Fibroblast of skin of abdomen (primary cell): Measurements from ENCODE around the gene CCNA2. TPM values are rescaled to one million over a fixed set of nuclear protein-coding genes. Genes with fewer than 3 reads are reported as not detected.
A peak's percentile ranks its signal among the peaks of the same experiment; 100 is the strongest.

Experiments
- DNase-seq: peaks from one replicate; pipeline ENCODE4 v3.0.0-alpha.2; 2013
- polyA plus RNA-seq, 2 experiments: library from polyadenylated mRNA; unstranded; fragments of 120-200 nt; gene quantifications; one replicate each; pipeline ENCODE4 v1.2.1, GENCODE V29; 2013; ENCODE audit not compliant: insufficient read length in 2 of 2

The CCNA2 gene
- polyA plus RNA-seq (2013, experiment 1 of 2; ENCODE audit: insufficient read length) = 41.7 TPM
- 43.0 TPM for polyA plus RNA-seq (2013, experiment 2 of 2; ENCODE audit: insufficient read length)

DNA sequence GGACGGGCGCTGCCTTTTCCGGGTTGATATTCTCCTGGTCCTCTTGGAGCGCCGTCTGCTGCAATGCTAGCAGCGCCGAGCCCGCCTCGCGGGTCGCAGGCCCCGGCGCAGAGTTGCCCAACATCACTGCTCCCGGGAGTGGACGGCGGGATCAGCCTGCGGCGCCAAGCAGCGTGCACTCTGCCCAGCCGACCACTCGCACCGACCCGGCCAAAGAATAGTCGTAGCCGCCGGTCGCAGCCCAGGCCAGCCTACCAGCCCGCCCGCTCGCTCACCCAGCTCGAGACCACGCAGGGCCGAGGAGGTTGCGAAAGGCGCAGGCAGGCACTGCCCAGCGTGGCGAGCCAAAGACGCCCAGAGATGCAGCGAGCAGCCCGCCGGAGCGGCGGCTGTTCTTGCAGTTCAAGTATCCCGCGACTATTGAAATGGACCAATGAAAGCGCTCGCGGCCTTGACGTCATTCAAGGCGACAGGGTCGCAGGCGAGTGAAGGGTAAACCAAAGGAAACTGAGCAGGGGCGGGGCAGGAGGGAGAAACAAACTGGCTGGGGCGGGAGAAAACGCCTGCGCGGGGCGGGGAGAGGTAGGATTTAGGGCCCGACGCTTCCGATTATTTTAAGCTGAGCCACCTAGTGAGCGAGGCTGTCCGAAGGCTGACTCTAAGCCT is at the start of gene CCNA2:
CCNA2 (minus strand) TSS at position 379 of the 666 bp plus-strand sequence; CDS start at position 124, 255 bp downstream.
- peak; percentile 97 for DNase-seq

DNA sequence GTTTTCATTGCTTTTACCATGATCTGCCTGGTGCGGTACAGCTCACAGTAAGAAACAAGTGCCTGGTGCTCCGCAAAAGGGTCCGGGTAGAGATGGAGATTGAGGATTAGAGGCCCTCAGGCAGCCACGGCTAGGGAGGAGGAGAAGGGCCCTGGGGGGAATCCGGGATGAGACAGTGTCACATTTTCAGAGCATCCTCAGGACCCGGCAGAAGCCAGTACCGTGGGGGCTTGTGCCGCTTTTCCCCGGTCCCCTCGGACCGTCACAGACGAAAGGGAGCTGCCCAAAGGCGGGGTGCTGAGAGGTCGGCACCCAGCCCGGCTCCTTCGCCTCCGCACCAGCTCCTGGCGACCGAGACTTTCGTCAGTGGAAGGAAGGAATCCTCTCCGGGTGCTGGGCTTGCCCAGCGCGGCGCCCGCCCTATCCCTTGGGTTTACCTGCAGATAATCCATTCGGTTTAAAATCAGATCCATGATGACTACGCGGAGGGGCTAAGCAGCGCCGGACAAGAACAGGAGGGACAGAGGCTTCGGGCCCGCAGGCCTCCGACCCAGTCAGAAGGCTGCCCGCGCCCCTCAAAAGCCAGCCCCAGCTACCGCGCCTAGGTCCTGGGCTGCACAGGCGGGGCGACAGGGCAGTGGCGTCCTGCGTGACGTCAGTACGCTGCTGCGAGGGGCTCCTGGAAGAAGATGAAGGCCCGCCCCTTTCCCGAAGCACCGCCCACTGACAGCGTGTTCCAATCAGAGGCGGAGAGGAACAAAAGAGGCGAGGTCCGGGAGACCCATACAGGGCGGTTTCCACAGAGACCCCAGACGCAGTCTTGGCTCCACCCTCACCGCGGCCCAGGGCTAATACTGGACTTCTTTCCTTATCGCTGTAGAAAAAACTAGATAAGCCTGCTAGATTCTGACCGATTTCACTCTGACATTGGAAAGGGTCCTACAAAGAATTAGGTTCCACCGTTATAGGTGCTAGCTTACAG is 46.4 kb upstream of the CCNA2 start, which contains the start of gene BBS7:
BBS7 (minus strand) TSS at position 634 of the 982 bp plus-strand sequence; CDS start at position 473, 161 bp downstream.
- DNase-seq = peak; percentile 97

DNA sequence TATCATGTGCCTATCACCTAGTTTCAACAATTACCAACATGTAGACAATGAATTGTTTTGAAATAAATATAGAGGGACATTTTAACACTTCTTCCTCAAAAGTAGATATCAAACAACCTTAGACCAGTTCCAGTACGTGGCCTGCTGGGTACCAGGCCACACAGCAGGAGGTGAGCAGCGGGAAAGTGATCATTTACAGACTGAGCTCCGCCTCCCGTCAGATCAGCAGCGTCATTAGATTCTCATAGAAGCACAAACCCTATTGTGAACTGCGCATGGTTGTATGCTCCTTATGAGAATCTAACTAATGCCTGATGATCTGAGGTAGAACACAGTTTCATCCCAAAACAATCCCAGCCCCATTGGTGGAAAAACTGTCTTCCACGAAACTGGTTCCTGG is 40.1 kb upstream of the CCNA2 start:
- DNase-seq = no peak

DNA sequence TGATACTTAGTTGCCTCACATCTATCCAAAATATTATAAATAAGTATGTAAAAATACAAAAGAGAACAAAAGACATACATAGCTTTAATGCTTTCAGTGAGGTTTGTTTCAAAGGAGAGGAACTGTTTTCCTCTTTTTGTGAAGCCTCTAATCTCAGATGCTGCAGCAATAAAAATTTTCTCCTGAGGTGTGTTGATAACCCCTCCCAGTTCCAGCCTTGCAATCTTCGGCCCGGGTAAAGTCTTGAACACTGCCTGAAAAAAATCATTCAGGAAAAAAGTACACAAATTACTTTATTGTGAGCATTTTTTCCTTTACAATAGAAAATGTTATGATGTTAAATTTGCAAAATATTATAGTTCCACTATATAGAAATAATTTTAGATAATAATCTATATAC is 37.7 kb upstream of the CCNA2 start:
- no peak for DNase-seq

DNA sequence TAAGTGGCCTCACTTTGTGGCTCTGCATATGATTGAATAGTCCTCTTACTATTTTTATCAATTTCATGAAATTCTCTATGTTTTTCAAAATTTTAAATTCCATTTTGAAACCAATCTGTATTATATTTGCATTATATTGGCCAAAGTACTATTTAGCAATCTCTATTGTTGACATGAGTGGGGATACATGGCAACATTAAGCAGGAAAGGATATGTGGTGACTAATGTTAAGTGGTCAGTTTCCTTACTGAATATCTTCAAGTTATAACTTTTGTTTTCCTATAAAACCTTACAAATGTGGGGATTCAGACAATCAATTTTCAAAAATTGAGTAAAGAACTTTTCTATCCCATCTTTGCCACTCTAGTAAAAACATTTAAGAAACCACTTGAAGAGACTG is 36.4 kb upstream of the CCNA2 start:
- no peak for DNase-seq

DNA sequence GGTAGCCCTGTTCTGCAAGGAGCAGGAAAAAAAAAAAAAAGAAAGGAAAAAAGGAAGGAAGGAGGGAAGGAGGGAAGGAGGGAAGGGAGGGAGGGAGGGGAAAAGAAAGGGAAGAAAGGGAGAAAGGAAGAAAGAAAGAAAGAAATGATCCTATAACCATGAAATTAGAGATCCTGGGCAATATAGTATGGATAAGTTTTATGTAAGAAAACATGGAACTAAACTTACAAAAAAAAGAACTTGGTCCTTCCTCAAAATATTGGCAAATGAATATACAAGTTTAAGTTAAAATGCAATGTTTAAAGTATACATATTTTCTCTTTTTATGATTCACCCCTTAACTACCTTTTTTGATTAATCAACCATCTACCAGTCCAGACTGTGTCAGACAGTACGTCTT is 27.7 kb upstream of the CCNA2 start:
- no peak for DNase-seq

DNA sequence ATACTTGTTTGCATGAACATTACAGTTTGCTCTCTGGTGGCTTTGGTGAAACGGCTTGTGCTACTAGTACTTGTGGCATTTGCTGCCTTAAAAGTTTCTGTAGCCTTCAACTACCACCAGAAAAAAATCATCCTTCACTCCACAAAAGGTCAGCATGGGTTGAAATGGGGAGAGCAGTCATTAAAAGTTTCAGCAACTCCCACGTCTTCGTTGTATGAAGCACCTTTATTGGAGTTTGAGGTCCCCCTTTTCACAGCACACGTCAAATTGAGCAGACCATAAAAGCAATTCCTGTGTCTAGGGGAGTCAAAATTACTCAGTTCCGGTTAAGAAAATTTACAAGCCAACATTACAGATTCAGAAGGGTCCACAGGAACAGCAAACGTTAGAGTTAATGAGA is 23.0 kb upstream of the CCNA2 start:
- no peak for DNase-seq

DNA sequence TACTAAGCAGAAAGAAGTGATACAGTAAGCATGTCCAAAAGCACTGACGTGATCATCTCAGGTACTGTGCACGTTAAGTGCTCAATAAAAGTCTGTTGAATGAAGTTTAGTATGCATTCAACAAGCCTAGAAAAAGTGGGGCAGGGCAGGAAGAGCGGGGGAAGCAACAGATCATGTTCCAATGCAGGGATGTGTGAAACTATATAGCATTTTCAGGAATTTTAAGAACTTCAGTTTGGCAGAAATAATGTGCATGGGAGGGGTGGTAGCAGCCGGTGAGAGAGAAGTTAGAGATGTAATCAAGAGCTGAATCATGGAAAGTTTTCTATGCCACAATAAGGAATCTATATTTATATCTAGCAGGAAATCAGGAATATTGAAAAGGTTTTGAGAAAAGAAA is 19.2 kb upstream of the CCNA2 start:
- DNase-seq = peak; percentile 20

DNA sequence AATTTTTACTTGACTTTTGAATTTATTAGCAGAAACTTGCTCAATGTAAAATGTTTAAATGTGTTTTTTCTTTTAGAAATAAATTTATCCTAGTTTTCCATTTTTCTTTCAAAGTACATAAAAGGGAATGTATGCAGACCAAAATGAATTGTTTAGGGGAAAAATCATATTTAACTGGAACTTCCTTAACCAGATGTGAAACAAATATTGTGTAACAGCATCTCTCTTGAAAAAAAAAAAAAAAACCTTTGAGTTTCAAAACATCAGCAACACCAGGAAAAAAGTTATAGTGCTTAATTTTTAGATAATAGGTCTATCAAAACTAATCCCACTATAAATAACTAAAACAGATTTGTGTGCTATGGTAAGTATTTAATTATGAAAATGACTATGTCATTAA is 14.5 kb upstream of the CCNA2 start:
- no peak for DNase-seq

DNA sequence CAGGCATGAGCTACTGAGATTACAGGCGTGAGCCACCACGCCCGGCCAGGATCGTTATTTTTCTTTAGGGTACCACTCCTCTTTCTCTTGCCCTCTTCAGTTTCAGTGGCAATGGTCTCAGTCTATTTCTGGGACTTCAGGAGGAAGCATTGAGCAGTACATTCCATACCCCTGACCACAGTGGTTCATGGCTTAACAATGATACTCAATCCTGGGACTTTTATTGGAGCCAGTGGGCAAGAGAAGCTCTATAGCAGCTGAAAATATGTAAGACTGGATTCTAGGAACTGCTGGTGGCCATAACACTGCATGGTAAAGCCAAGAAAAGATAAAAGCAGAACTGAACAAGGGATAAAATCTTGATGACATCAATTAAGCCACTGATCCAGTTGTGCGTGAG is 5.8 kb upstream of the CCNA2 start:
- DNase-seq = peak; percentile 8

DNA sequence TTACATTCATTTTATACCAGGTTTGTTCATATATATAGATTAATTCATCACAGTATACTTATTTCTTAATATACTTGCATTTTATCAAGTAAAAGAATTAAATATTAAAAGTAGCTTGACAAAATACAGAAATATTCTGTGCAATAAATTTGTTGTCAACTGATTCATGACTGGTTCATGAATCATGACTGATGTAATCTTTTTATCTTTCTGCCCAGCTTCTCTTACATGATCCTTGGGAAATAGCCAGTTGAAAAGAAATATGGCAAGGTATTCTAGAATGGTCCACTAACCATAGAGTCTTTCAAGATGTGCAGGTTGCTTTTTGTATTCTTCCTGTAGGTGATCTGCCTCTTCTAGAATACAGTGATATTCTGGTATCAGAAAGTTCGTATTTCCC is 4.2 kb upstream of the CCNA2 start:
- peak; percentile 48 for DNase-seq

DNA sequence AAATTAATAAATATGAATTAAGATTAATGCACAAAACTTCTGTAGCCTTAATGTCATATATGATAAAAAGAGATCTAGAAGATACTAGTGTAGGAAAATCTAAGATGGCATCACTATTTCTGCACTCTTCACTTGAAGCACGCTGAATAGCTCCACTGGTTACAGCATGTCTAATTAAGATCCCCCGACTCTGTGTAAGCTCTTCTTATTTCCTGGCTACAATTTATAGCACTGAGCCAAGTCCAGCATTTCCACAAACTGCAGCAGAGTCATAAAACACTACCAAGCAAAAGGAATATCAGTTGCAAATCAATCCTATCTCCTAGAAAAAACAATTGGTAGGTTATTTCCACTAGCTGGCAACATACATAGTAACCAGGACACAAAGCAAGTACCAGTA is 1.3 kb upstream of the CCNA2 start:
- DNase-seq = no peak

DNA sequence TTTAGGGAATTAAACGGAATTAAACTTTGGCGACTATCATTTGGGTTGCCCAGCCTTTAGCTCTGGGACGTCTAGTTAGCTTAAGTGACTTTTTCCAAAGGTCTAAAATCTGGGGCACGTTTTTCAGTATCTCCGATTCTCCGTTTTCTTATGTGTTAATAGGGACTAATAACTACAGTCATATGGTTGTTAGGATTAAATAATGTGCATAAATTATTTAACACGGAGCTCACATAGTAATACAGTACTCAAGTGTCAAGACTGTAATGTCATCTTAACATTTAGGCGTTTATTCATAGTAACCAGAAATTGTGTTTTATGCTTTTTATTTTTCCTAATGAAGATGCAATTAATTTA is 466 bp upstream of the CCNA2 start:
- no peak for DNase-seq

DNA sequence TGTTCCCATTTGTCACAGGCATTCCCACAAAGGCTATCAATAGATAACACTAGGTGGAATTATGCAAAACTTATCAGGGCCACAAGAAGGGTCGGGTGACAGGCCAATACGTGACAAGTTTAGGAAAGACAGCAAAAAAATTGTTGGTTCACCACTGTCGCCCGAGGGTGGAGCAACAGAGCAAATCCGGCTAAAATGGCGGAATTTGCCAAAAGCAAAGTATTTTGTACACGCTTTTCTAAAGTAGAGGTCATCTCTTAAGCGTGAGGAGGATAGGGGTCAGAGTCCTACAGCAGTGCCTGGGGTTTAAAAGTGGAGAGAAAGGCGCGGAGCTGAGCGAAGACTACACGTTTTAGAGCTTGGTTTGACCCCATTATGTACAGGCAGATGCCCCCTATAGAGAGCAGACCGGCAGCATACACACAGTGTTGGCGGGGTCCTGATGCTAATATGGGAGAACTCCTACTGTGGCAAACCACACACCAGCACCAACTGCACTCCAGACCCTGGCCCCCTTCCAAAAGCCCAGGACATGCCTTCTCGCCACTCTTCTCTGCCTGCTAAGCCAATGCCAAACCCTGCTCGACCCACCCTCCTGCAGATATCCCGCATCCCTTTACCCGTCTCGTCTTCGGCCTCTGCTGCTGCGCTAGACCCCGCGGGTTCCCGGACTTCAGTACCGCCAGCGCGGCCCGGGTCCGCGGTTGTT is 733 bp downstream of the CCNA2 start:
- DNase-seq = peak; percentile 27

DNA sequence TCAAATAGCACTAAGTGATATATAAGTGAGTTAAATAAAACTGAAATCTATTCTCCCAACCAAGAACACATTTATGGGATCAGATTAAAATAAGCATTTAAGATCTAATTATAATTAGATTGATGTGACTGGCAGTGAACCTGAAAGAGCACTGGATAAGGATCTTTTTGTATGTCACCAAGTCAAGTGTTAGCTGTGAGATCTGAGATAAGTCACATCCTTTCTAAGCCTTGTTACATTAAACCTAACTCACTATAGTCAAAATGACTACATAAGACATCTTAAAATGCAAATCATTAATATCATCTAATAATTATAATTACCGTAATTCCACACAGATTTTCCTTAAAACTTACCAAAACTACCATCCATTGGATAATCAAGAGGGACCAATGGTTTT is 1.6 kb downstream of the CCNA2 start:
- no peak for DNase-seq

DNA sequence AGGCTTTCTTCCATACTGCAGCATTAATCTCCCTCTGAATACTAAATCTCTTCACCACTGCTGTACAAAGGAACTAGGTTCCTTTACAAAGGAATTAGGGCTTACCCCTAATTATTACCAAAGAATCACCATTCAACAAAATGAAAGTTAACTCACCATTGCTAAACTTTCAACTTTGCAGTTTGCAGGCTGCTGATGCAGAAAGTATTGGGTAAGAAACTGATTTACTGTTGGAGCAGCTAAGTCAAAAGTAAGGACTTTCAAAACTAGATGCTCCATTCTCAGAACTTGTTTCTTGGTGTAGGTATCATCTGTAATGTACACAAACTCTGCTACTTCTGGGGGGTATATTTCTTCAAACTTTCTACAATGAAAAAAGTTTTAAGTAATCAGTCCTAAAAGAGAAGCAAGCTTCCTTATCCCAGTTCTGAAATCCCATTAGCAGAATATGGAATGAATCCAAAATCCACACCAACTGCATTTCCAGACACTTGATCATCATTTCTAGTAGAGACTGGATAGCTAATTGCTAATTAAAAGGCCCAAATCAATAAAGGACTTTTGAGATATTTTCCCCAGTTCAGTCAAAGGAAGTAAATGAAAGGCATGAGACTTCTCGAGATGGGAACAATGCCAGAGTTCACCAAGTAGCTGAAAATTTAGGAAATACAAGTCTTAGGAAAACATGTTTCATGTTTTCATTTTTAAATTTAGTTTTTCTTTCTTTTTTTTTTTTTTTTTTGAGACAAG is 4.3 kb downstream of the CCNA2 start:
- DNase-seq = peak; percentile 51

DNA sequence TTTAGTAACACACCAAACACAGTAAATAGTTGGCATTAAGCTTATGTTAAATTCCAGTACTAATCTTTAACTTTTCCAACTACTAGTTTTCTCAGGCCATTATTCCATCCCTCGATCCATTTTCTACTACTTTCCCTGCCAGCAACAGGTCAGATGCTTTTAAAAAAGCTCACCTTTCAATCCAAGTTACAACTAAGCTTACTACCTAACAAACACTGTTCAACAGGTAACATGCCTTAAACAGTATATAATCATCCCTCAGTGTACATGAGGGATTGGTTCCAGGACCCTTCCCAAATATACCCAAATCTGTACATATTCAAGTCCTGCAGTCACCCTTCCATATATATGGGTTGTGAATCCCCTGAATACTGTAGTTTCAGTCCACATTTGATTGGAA is 5.5 kb downstream of the CCNA2 start:
- DNase-seq = no peak

DNA sequence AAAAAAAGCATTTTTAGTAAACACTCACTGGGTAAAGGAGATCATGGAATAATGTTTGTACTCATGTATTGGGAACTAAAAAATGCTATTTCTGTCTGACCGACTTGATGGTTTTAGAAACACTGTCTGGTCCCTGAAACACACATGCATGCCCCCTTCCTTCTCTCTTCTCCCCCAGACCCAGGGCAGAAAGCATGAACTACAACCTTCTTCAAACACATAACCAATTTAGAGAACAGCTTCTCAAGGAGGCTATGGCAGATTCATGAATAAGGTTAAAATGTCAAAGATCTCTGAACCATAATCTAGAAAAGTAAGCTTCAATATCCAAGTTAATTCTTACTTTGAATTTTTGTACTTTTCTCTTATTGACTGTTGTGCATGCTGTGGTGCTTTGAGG is 6.0 kb downstream of the CCNA2 start:
- no peak for DNase-seq

DNA sequence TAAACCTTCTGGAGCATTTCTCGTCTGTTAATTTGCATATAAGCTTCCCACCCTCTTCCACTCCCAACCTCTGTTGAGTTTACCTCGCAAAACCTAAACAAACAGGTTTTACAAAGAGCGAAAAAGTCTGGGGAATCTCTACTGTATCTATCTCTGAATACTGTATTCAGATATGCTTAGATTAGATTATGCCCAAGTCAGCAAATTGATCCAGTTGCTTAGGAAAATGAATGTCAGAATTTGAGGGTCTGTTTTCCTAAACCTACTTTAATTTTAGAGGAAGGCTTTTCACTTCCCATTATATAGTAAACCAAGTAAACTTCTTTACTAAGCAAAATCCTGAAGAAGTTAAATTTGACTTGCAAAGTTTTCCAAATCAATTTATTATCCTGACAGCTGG is 6.7 kb downstream of the CCNA2 start:
- no peak for DNase-seq

DNA sequence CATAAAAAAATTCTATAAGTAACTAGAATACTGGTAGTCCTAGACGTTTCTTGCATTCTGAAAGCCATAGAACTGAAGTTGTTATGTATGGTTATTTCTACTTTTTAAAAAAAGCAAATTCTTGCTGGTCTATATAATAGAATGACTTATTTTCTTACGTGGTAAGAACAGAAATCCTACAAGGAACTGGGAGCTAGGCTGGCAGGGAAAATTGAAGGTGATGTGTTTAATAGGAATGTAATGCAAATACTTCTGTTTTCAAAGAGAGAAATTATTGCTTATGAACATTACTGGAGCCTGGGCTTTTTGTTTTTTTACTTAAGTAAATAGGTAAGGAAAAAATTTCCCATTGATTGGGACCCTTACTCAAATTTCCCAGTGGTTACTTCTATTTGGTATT is 8.9 kb downstream of the CCNA2 start:
- DNase-seq = peak; percentile 44

DNA sequence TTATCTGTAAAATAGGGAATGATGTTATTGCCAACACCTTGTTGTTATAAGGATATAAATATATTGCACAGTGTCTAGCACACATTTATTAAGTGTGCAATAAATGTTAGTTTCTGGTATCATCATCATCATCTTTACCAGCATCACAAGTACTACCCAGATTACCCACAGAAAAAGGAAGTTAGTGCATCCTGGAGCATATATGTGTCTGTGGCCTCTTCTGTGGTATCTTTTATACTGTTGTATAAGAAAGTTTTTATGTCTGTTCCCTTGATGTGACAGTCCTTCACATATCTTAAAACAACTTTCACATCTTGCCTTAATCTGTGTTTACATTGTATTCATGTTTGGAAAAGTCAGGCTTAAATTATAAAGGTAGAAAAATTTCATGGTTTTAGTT is 12.6 kb downstream of the CCNA2 start:
- no peak for DNase-seq

DNA sequence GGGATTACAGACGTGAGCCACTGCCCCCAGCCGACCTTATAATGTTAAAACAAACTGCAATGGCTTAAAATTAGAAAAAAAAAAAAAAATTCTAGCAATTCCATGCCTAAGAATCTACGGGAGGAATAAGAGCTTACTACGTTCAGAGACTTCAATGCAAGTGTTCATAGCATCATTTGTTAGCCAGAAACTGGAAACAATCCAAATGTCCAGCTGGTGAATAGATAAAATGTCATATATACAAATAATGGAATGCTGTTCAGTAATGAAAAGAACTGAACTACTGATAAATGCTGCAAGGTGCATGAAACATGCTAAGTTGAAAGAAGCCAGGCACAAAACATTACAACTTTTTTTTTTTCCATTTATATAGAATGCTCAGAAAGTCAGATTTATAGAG is 17.3 kb downstream of the CCNA2 start:
- DNase-seq = no peak
